ENCODE measurements around the gene SELL. TPM values are rescaled to one million over a fixed set of nuclear protein-coding genes. Genes with fewer than 3 reads are reported as not detected.
"Not testable (repeated sequence)": the region's sequence is repeated elsewhere in the genome, so short reads cannot be mapped to it uniquely, and the experiment has no call there.

The SELL gene
- total RNA-seq, 1 experiment from 2014 or later: not detected

- intact Hi-C loops (cut with micrococcal nuclease; ENCODE audit: unreplicated experiment): no loop called here
- CTCF ChIA-PET: no interaction called here
Measured at GRCh38 chr1:169670836-169671235, 40.6 kb downstream of the SELL start.

DNA sequence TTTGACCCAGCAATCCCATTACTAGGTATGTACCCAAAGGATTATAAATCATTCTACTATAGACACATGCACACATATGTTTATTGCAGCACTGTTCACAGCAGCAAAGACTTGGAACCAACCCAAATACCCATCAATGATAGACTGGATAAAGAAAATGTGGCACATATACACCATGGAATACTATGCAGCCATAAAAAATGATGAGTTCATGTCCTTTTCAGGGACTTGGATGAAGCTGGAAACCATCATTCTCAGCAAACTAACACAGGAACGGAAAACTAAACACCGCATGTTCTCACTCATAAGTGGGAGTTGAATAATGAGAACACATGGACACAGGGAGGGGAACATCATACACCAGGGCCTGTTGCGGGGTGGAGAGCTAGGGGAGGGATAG lies 41.2 kb downstream of the SELL start:
- H3K4me3 ChIP-seq (ENCODE audit: low read depth, low read length, poor library complexity, severe bottlenecking); POLR2A ChIA-PET (ENCODE audit: low non-redundant PET); H3K27ac ChIP-seq (ENCODE audit: low read depth, low read length, poor library complexity, severe bottlenecking); H3K36me3 ChIP-seq (ENCODE audit: insufficient read depth, low read length, poor library complexity, severe bottlenecking); BruUV-seq (replicated peaks); intact Hi-C loops (cut with micrococcal nuclease; ENCODE audit: unreplicated experiment); H3K4me1 ChIP-seq (ENCODE audit: insufficient read depth, low read length, poor library complexity, severe bottlenecking); CTCF ChIA-PET; H3K9me3 ChIP-seq (ENCODE audit: low read depth, low read length, poor library complexity, severe bottlenecking); H3K27me3 ChIP-seq (replicated peaks; ENCODE audit: insufficient read depth, low read depth, low read length, poor library complexity); DNase-seq (ENCODE audit: low spot score): not testable (repeated sequence)

More at GRCh38 chr1:169670836-169671235, 40.6 kb downstream of the SELL start:
- BruUV-seq (replicated peaks): no TSS peak
- H3K27ac ChIP-seq (ENCODE audit: low read depth, low read length, poor library complexity, severe bottlenecking): no peak overlapping the region
- POLR2A ChIA-PET (ENCODE audit: low non-redundant PET): no interaction called here
- no peaks in the 10 kb centered on the region for H3K4me1 ChIP-seq (ENCODE audit: insufficient read depth, low read length, poor library complexity, severe bottlenecking)
- H3K27me3 ChIP-seq (replicated peaks; ENCODE audit: insufficient read depth, low read depth, low read length, poor library complexity): no peaks in the 10 kb centered on the region
- no peaks in the 10 kb centered on the region for H3K36me3 ChIP-seq (ENCODE audit: insufficient read depth, low read length, poor library complexity, severe bottlenecking)
- TF ChIP-seq EZH2 (IDR thresholded peaks at IDR 0.05; ENCODE audit: borderline replicate concordance, low read depth, low read length, poor library complexity, severe bottlenecking) (no peak), CTCF (conservative IDR thresholded peaks at IDR 0.05; ENCODE audit: low read depth, low read length) (no peak)
- no peak for DNase-seq (ENCODE audit: low spot score)
- no peaks in the 10 kb centered on the region for H3K9me3 ChIP-seq (ENCODE audit: low read depth, low read length, poor library complexity, severe bottlenecking)
- H3K4me3 ChIP-seq (ENCODE audit: low read depth, low read length, poor library complexity, severe bottlenecking): no peak overlapping the region

GRCh38 chr1:169667699-169668596 lies 43.5 kb downstream of the SELL start:
- POLR2A ChIA-PET (ENCODE audit: low non-redundant PET); H3K27me3 ChIP-seq (replicated peaks; ENCODE audit: insufficient read depth, low read depth, low read length, poor library complexity); CTCF ChIA-PET; DNase-seq (ENCODE audit: low spot score); intact Hi-C loops (cut with micrococcal nuclease; ENCODE audit: unreplicated experiment); H3K27ac ChIP-seq (ENCODE audit: low read depth, low read length, poor library complexity, severe bottlenecking); BruUV-seq (replicated peaks); H3K9me3 ChIP-seq (ENCODE audit: low read depth, low read length, poor library complexity, severe bottlenecking); H3K4me1 ChIP-seq (ENCODE audit: insufficient read depth, low read length, poor library complexity, severe bottlenecking); H3K36me3 ChIP-seq (ENCODE audit: insufficient read depth, low read length, poor library complexity, severe bottlenecking); H3K4me3 ChIP-seq (ENCODE audit: low read depth, low read length, poor library complexity, severe bottlenecking): not testable (repeated sequence)

DNA sequence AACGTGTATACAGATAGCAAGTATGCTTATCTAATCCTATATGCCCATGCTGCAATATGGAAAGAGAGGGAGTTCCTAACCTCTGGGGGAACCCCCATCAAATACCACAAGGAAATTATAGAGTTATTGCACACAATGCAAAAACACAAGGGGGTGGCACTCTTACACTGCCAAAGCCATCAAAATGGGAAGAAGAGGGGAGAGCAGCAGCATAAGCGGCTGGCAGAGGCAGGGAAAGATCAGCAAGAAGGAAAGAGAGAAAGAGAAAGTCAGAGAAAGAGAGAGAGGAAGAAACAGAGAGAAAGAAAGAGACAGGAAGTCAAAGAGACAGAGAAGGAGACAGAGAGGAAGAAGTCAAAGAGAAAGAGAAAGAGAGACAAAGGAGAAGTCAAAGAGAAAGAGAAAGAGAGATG lies 44.2 kb downstream of the SELL start:
- DNase-seq (ENCODE audit: low spot score); POLR2A ChIA-PET (ENCODE audit: low non-redundant PET); H3K27ac ChIP-seq (ENCODE audit: low read depth, low read length, poor library complexity, severe bottlenecking); H3K36me3 ChIP-seq (ENCODE audit: insufficient read depth, low read length, poor library complexity, severe bottlenecking); H3K4me3 ChIP-seq (ENCODE audit: low read depth, low read length, poor library complexity, severe bottlenecking); H3K27me3 ChIP-seq (replicated peaks; ENCODE audit: insufficient read depth, low read depth, low read length, poor library complexity); intact Hi-C loops (cut with micrococcal nuclease; ENCODE audit: unreplicated experiment); H3K9me3 ChIP-seq (ENCODE audit: low read depth, low read length, poor library complexity, severe bottlenecking); BruUV-seq (replicated peaks); CTCF ChIA-PET; H3K4me1 ChIP-seq (ENCODE audit: insufficient read depth, low read length, poor library complexity, severe bottlenecking): not testable (repeated sequence)

- H3K27ac ChIP-seq (ENCODE audit: low read depth, low read length, poor library complexity, severe bottlenecking); BruUV-seq (replicated peaks); CTCF ChIA-PET; POLR2A ChIA-PET (ENCODE audit: low non-redundant PET); intact Hi-C loops (cut with micrococcal nuclease; ENCODE audit: unreplicated experiment); H3K9me3 ChIP-seq (ENCODE audit: low read depth, low read length, poor library complexity, severe bottlenecking); DNase-seq (ENCODE audit: low spot score); H3K36me3 ChIP-seq (ENCODE audit: insufficient read depth, low read length, poor library complexity, severe bottlenecking); H3K4me1 ChIP-seq (ENCODE audit: insufficient read depth, low read length, poor library complexity, severe bottlenecking); H3K4me3 ChIP-seq (ENCODE audit: low read depth, low read length, poor library complexity, severe bottlenecking); H3K27me3 ChIP-seq (replicated peaks; ENCODE audit: insufficient read depth, low read depth, low read length, poor library complexity): not testable (repeated sequence)
Measured at GRCh38 chr1:169662680-169663079, 48.7 kb downstream of the SELL start.

GRCh38 chr1:169661066-169661465 lies 50.4 kb downstream of the SELL start:
- BruUV-seq (replicated peaks); H3K36me3 ChIP-seq (ENCODE audit: insufficient read depth, low read length, poor library complexity, severe bottlenecking); H3K4me3 ChIP-seq (ENCODE audit: low read depth, low read length, poor library complexity, severe bottlenecking); H3K4me1 ChIP-seq (ENCODE audit: insufficient read depth, low read length, poor library complexity, severe bottlenecking); H3K27me3 ChIP-seq (replicated peaks; ENCODE audit: insufficient read depth, low read depth, low read length, poor library complexity); H3K27ac ChIP-seq (ENCODE audit: low read depth, low read length, poor library complexity, severe bottlenecking); intact Hi-C loops (cut with micrococcal nuclease; ENCODE audit: unreplicated experiment); H3K9me3 ChIP-seq (ENCODE audit: low read depth, low read length, poor library complexity, severe bottlenecking); DNase-seq (ENCODE audit: low spot score); POLR2A ChIA-PET (ENCODE audit: low non-redundant PET); CTCF ChIA-PET: not testable (repeated sequence)

DNA sequence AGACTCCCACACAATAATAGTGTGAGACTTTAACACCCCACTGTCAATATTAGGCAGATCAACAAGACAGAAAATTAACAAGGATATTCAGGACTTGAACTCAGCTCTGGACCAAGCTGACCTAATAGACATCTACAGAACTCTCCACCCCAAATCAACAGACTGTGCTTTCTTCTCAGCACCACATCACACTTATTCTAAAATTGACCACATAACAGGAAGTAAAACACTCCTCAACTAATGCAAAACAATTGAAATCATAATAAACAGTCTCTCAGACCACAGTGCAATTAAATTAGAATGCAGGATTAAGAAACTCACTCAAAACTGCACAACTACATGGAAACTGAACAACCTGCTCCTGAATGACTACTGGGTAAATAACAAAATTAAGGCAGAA lies 52.6 kb downstream of the SELL start:
- CTCF ChIA-PET; H3K4me3 ChIP-seq (ENCODE audit: low read depth, low read length, poor library complexity, severe bottlenecking); DNase-seq (ENCODE audit: low spot score); POLR2A ChIA-PET (ENCODE audit: low non-redundant PET); H3K36me3 ChIP-seq (ENCODE audit: insufficient read depth, low read length, poor library complexity, severe bottlenecking); intact Hi-C loops (cut with micrococcal nuclease; ENCODE audit: unreplicated experiment); H3K4me1 ChIP-seq (ENCODE audit: insufficient read depth, low read length, poor library complexity, severe bottlenecking); H3K27me3 ChIP-seq (replicated peaks; ENCODE audit: insufficient read depth, low read depth, low read length, poor library complexity); H3K9me3 ChIP-seq (ENCODE audit: low read depth, low read length, poor library complexity, severe bottlenecking); BruUV-seq (replicated peaks); H3K27ac ChIP-seq (ENCODE audit: low read depth, low read length, poor library complexity, severe bottlenecking): not testable (repeated sequence)
